Fibroblast of skin of abdomen (primary cell): ENCODE measurements around the gene TIE1.
A peak's percentile ranks its signal among the peaks of the same experiment; 100 is the strongest.

Experiments
- DNase-seq: peaks from one replicate; pipeline ENCODE4 v3.0.0-alpha.2; 2013

The TIE1 gene

DNA sequence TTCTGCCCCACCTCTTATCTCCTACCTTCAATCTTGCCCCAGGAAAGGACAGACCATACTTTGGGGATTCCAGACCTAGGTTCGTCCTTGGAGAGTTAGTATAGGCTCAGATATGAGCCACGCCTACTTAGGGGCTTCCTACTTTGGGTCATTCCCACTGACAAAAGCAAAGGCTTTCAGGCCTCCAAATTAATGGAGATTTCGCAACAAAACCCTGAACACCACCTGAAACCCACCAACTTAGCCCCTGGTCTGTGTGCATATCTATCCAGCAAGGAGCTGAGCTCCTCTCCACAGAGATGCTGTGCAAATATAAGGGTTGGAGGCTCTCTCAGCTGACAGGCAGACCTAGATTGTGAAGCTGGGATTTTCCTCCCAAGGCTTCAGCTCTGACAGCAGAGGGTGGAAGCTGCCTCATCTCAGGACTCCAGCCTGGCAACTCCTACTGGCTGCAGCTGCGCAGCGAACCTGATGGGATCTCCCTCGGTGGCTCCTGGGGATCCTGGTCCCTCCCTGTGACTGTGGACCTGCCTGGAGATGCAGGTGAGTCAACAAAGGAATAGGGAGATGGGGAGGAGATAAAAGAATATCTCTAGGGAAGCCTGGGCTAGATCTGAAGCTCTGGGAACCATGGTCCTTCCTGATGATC lies 38.9 kb downstream of the TIE1 start:
- DNase-seq: no peak

DNA sequence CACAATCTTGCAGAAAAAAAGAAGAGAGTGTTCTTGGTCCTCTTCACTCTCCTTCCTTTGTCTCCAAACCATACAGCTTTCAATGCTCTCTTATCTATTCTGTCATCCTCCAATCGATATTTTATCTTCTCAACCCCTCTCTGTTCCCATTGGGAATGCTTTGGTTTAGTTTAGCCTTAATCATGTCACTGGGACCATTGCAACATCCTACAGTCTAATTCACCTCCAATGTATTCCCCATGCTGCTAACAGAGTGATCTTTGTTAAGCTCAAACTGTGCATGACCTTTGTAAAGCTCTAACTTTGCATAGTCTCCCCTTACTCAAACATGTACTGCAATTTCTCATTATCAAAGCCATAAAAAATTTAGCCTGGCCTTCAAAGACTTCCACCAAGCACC lies 39.8 kb downstream of the TIE1 start:
- no peak for DNase-seq

DNA sequence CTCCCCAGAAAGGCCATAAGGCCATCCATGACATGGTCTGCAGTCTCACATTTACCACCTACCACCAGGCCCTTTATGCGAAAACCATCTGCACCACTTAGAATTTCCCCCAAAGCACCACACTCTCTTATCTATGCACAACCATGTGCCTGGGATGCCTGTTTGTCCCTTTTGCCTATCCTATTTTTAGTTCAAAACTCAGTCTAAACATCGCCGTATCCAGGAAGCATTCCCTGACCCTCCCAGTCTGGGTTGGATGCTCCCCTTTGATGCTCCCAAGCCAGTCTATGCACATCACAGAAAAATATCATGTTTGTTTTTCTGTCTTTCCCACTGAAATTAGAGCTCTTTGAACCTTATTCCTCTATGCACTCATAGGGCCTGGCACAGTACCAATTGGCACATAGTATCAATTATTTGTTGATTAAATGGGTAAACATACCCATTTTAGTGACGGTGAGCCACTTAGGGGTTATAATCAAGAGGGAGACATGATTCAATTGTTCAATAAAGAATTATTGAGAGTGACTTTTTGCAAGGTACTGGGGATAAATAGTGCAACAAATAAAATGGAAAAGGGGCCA lies 43.6 kb downstream of the TIE1 start:
- no peak for DNase-seq

DNA sequence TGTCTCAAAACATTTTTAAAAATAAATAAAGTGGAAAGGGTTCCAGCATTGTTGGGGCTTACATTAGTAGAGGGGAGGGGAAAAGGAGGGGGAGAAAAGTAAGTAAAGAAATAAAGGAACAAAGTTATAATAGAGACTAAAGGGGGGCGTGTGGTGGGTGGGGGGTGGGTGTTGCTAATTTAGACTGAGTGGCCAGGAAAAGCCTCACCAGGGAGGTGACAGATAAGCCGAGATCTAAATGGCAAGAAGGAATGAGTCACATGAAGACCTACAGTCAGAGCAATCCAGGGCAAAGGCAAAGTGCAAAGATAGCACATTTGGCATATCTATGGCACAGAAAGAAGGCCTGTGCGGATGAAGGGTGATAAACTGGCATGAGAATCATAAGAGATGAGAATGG lies 44.3 kb downstream of the TIE1 start:
- no peak for DNase-seq

DNA sequence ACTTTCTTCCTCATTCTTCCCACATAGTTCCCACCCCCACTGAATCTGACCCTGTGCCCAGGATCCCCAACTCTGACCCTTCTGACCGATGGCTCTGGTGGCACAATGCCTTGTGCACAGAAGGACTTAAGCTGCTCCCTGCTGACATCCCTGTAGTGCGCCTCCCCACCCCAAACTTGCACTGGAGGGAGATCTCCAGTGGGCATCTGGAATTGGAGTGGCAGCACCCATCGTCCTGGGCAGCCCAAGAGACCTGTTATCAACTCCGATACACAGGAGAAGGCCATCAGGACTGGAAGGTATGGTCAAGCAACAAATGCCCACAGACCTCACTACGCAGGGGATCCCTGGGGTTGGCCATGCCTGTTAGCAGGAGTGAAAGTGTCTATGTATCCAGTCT lies 45.9 kb downstream of the TIE1 start:
- DNase-seq: no peak

DNA sequence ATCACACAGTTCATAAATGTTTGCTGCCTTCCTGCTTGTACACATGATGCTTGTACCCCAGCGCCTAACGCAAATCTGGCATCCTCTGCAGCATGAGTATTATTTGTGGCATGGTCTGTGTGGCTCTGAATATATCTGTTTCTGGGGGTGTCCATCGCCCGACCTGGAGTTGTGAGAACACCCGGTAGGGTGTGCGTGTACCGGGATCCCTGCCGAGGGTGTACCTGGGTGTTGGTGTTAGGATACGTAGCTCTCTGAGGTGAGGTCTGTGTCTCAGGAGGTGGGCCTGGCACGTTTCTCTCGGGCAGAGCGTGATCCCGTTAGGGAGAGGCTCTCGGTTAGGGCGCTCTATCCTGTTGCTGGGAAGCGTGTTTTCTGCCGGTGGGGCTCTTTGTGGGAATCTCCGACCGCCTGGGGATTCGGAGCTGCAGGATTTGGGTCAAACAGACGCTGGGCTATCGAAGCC lies 47.6 kb downstream of the TIE1 start:
- DNase-seq: no peak

DNA sequence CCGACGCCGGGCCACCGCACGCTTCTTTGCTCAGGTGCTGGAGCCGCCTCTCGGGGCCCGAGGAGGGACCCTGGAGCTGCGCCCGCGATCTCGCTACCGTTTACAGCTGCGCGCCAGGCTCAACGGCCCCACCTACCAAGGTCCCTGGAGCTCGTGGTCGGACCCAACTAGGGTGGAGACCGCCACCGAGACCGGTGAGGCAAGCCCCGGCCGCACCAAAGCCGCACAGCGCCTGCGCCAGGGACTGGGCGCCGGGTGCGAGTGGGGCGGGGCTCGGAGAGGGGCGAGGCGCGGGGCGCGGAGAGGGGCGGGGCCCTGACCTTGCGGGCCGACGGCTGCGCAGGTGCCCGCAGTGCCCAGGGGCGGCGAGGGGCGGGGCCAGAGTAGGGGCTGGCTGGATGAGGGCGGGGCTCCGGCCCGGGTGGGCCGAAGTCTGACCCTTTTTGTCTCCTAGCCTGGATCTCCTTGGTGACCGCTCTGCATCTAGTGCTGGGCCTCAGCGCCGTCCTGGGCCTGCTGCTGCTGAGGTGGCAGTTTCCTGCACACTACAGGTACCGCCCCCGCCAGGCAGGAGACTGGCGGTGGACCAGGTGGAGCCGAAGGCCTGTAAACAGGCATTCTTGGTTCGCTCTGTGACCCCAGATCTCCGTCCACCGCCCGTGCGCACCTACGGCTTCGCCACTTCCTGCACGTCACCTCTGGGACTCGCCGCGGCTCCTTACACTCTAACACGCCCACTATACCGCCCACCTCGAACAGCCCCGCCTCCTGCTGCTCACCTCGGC lies 48.2 kb downstream of the TIE1 start:
- peak; percentile 35 for DNase-seq

DNA sequence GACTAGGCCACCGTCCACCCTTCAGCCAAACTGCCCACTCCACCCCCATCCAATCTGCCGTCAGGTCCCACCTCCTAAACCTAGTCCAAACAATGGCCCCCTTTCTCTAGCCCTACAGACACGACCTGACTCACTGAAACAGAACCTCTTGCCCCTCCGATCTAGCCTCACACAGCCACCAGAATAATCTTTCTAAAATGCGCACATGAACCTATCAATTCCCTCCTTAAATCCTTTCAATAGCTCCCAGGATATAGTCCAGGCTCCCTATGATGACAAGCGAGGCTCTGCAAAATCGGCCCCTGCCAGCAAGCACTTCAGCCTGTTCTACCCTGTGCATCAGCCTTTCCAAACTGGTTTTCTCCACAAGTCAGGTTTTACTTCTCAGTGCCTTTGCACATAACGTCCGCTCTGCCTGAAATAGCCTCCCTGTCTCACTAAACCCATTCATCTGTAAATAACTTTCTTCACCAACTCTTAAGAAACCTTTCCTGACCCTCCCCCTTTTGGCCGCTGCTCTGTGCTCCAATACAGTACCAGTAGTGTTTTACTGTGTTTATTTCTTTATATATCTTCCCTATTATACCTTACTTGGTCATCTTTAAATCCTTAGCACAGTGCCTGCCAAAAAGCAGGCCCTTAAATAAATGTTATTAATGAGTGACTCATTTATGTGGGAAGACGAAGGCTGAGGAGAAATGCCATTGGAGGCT lies 49.0 kb downstream of the TIE1 start:
- DNase-seq: peak; percentile 82

DNA sequence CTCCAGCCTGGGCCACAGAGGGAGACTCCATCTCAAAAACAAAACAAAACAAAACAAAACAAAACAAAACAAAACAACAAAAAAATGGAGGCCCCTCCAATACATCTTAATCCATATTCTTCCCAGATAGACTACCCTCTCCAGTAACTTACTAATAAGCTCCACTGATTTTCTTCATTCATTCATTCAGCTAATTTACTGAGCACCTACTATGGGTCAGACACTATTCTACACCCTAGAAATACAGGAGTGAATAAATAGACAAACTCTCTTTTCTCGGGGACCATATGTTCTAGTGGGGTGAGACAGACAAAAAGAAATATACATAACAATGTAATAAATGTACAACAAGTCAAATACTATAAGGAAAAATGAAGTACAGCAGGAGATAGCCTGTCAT lies 50.2 kb downstream of the TIE1 start:
- no peak for DNase-seq

DNA sequence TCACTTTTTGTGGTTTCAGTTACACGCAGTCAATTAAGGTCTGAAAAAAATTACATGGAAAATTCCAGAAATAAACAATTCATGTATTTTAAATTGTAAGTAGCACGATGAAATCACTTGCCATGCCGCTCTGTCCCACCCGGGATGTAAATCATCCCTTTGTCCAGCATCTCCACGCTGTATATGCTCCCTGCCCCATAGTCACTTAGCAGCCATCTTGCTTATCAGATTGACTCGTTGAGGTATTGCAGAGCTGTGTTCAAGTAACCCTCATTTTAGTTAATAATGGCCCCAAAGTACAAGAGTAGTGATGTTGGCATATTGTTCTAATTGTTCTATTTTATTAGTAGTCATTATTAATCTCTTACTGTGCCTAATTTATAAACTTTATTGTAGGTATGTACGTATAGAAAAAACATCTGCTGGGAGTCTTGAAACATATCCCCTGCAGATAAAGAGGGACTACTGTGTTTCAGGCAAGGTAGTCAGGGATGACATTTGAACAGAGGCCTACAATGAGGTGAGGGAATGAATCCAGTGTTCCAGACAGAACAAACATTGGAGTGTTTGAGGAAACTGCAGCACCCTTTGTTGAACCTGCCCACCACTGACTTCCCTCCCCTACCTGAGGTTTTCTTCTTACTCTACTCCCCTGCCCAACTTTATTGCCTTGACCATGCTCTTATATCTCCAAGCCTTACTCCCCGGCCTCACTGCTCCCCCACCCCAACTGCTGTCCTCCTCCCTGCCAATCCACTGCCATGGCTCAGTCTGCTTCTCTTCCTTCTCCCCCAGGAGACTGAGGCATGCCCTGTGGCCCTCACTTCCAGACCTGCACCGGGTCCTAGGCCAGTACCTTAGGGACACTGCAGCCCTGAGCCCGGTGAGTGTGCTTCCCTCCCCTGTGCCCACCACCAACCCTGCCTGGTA lies 50.9 kb downstream of the TIE1 start:
- DNase-seq: no peak

DNA sequence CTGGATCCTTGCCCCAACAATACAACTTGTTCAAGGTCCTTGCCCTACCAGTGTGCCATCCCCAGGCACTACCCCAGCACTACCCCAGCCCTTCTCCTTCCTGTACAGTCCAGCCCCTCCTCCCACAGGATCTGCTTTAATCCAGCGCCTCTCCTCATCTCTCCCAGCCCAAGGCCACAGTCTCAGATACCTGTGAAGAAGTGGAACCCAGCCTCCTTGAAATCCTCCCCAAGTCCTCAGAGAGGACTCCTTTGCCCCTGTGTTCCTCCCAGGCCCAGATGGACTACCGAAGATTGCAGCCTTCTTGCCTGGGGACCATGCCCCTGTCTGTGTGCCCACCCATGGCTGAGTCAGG lies 51.5 kb downstream of the TIE1 start:
- no peak for DNase-seq

DNA sequence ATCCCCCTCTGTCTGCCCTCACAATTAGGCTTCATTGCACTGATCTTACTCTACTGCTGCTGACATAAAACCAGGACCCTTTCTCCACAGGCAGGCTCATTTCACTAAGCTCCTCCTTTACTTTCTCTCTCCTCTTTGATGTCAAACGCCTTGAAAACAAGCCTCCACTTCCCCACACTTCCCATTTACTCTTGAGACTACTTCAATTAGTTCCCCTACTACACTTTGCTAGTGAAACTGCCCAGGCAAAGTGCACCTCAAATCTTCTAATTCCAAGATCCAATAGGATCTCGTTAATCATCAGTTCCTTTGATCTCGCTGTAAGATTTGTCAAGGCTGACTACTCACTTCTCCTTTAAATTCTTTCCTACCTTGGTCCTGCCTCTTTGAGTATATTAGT lies 52.1 kb downstream of the TIE1 start:
- no peak for DNase-seq

DNA sequence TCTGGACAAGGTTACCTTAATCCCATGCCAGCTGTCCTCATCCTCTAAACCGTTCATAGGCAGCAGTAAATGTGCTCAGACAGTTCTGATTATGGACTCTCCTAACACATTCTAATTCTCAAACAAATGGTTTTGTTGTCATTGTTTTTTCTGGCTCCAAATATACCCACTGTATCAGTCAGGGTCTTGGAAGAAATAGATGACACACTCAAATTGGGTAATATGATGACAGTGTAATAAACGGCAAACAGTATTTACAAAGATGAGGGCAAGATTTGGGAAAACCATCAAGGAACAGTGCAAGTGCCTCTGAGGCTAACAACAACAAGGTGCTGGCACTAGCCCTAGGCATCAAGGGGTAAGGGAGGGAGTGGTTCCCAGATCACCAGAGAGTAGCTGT lies 53.7 kb downstream of the TIE1 start:
- no peak for DNase-seq

DNA sequence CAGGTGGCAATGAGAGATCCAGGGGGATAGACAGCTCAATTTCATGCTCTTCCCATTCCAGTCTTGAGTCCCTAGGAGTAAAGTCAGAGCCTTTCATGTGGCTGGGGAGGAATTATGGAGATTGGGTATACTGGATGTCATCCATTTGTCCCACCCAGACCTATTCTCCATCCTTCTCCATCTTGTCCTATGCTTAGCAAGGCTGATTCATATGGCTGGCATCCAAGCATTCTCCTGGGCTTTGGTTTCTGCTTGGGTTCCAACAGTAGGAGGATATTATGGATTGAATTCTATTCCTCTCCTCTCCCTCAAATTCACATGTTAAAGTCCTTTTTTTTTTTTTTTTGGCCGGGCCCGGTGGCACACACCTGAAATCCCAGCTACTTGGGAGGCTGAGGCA lies 54.2 kb downstream of the TIE1 start:
- DNase-seq: no peak

DNA sequence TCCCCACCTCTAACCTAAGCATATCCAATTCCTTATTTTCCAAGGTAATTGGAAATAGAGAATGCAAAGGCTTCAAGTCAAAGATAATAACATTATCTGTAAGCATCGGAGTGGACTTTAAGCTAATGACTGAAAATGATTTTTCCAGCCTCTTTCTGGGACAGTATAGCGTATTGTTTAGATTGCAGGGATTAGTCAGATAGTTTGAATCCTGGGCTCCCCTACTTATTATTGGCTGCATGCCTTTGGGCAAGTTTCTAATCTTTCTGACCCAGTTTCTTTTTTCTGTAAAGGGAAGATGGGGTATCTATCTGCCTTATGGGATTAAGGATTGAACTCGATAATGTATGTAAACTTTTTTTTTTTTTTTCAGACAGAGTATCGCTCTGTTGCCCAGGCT lies 56.5 kb downstream of the TIE1 start:
- no peak for DNase-seq

DNA sequence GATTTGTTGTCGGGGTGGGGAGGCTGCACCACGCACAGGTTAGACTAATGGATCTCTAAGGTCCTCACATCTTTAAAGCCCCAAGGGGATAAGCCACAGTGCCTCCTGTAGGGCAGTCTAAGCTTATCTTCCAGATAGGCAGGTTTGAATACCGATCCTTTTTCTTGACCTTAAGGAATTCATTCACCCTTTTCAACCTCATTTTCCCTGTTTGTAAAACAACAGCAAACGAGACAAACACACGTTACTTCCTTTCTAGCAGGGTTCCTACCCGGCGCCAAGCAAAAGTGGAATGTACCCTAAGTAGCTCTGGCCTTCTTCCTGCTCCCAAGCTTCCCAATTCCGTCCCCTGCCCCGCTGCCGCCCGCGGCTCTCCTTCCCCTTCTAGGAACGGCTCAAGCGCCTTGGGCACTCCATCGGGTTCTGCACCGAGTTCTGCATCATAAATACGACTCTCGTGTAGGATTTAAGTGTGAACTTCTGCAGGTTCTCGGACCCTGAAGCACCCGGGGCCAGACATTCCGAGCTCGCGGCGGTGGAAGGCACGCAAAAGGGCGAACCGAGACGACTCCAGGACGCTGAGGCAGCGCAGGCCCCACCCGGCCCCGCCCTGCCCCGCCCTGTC lies 57.5 kb downstream of the TIE1 start:
- DNase-seq: peak; percentile 31

DNA sequence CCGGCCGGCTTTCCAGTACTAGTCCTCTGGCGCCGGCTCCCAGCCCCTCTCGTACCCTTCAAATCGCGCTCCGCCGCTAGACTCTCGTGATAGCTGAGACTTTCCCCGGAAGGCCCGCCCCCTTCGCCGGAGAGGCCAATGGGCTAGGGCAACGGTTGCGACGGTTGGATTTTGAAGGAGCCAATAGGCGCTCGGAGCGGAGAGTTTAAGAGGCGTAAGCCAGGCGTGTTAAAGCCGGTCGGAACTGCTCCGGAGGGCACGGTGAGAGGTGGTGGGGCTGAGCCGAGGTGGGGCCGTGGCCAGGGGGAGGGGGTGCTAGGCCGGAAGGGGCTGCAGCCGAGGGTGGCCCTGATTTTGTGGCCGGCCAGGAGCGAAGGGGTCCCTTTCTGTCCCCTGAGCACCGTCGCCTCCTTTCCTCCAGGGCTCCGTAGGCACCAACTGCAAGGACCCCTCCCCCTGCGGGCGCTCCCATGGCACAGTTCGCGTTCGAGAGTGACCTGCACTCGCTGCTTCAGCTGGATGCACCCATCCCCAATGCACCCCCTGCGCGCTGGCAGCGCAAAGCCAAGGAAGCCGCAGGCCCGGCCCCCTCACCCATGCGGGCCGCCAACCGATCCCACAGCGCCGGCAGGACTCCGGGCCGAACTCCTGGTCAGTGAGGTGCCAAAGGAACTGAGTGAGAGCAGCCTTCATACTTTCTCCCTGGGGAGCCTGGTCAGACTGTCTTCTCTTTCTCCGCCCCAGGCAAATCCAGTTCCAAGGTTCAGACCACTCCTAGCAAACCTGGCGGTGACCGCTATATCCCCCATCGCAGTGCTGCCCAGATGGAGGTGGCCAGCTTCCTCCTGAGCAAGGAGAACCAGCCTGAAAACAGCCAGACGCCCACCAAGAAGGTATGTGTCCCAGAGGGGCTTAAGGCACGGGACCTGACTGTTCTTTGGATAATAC lies 58.2 kb downstream of the TIE1 start, which contains the start of gene CDC20:
Gene CDC20, plus strand, starts transcription at position 236 of the 948 bp plus-strand sequence. Its CDS starts 235 bp downstream, at position 471.
- peak; percentile 96 for DNase-seq

DNA sequence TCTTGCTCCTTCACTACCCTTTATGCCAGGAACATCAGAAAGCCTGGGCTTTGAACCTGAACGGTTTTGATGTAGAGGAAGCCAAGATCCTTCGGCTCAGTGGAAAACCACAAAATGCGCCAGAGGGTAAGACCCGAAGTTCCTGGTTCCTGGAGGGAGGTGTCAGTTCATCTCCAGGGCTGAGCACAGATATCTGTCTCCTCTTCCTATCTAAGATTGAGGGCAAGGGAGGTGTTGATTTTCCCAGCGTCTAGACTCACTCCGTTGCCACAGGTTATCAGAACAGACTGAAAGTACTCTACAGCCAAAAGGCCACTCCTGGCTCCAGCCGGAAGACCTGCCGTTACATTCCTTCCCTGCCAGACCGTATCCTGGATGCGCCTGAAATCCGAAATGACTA lies 58.9 kb downstream of the TIE1 start:
- DNase-seq: no peak

DNA sequence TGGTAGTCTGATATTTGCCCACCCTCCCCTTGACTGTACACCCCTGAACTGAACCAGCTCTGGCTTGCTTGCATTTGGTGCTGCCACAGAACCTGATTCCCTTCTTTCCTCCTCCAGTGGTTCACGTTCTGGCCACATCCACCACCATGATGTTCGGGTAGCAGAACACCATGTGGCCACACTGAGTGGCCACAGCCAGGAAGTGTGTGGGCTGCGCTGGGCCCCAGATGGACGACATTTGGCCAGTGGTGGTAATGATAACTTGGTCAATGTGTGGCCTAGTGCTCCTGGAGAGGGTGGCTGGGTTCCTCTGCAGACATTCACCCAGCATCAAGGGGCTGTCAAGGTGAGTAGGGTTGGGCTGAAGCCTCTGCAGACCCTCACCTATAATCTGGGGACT lies 59.8 kb downstream of the TIE1 start:
- no peak for DNase-seq

DNA sequence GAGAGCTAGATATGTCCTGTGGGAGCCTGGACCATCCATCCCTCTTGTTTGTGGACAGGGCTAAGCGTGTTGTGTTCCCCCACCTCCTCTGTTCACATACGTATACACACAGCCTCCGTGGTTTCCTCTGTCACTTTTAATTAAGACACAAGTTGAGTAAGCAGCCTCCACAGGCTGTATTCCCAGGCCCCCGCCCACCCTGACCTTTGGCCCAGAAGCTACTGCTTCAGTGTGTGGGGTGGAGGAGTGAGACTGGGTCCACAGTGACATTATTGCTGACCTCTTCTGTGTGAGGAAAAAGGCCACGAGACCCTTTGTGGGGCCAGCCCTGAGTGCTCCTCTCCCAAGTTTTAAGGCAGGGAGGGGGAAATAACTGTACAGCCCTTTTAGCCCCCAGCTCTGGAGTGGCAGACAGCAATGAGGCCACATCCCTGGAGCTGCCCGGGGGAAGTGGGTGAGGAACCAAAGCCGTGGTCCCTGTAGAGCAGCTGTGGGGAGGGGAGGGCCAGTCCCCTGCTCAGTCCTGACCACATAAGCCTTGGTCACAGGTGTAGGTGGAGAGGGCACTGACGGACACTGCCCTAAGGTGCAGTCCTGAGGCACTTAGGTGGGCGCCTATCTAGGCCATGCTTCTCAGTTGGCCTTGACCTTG lies 62.6 kb downstream of the TIE1 start:
- no peak for DNase-seq
